Esophagus muscularis mucosa (tissue), 4 donors: ENCODE results near the gene PPP1R18.

Source experiments
- EP300 ChIP-seq: sonication (generic); formaldehyde crosslinking; IDR thresholded peaks from one replicate; pipeline ENCODE4 v1.6.1; 2017; ENCODE audit warnings: antibody characterized with exemption
- POLR2A ChIP-seq: fragments of 450-650 bp; IDR thresholded peaks from one replicate; pipeline ENCODE4 v1.6.1; 2017; ENCODE audit warnings: antibody characterized with exemption, moderate library complexity, mild to moderate bottlenecking, low read depth
- TF ChIP-seq, protein P1 (sequence below), 3 experiments: fragments of 200-600 bp in 2 of 3; fragments of 450-650 bp in 1 of 3; sonication (generic) in 2 of 3; IDR thresholded peaks; one replicate each; pipeline ENCODE4 v1.5.1; 2017 to 2019; ENCODE audit warnings: antibody characterized with exemption in 3 of 3, mild to moderate bottlenecking in 2 of 3, moderate library complexity in 1 of 3

GRCh38 chr6:30732237-30732943, 45.9 kb upstream of the PPP1R18 start:
- TF ChIP-seq, protein P1, sequence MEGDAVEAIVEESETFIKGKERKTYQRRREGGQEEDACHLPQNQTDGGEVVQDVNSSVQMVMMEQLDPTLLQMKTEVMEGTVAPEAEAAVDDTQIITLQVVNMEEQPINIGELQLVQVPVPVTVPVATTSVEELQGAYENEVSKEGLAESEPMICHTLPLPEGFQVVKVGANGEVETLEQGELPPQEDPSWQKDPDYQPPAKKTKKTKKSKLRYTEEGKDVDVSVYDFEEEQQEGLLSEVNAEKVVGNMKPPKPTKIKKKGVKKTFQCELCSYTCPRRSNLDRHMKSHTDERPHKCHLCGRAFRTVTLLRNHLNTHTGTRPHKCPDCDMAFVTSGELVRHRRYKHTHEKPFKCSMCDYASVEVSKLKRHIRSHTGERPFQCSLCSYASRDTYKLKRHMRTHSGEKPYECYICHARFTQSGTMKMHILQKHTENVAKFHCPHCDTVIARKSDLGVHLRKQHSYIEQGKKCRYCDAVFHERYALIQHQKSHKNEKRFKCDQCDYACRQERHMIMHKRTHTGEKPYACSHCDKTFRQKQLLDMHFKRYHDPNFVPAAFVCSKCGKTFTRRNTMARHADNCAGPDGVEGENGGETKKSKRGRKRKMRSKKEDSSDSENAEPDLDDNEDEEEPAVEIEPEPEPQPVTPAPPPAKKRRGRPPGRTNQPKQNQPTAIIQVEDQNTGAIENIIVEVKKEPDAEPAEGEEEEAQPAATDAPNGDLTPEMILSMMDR (IDR thresholded peaks at IDR 0.05), result no peak
- TF ChIP-seq POLR2A (no peak), EP300 (no peak)
